PC-3 (cell line): ENCODE data around the gene MROH2A. TPM values are rescaled to one million over a fixed set of nuclear protein-coding genes. Genes with fewer than 3 reads are reported as not detected.

ENCODE experiments used
- ATAC-seq: fragments of 200-7000 bp; cut with Tn5 transposase; 2 replicates; pipeline ENCODE4 v1.9.1; 2020; ENCODE audit warnings: mild to moderate bottlenecking, moderate library complexity
- BruUV-seq: library from RNA; stranded (reverse); fragments of 400-500 nt; replicated peaks from 2 replicates; lab custom pipeline; 2021; lab: Mats Ljungman, UMichigan
- CTCF ChIA-PET: fragments of 300-600 bp; sonication (Branson Sonifier 250); formaldehyde crosslinking; loops from one replicate; lab custom pipeline; 2022; ENCODE audit warnings: antibody characterized with exemption; lab: Charles Lee
- POLR2A ChIA-PET: fragments of 300-600 bp; sonication (Branson Sonifier 250); formaldehyde crosslinking; loops from one replicate; lab custom pipeline; 2022; ENCODE audit warnings: antibody characterized with exemption; ENCODE audit not compliant: unreplicated experiment; lab: Charles Lee
- DNase-seq: peaks from one replicate; pipeline ENCODE4 v3.0.0-alpha.2; 2015
- H2AFZ ChIP-seq: fragments of 300-600 bp; sonication (generic); 2 replicates; pipeline ENCODE4 v1.6.0; 2016; ENCODE audit warnings: antibody characterized with exemption, low read length
- H3F3A ChIP-seq: fragments of 300-600 bp; sonication (generic); one replicate; pipeline ENCODE4 v1.6.0; 2017; ENCODE audit warnings: antibody characterized with exemption, low read length, control low read depth, mild to moderate bottlenecking; ENCODE audit not compliant: unreplicated experiment
- H3K27ac ChIP-seq: fragments of 300-600 bp; sonication (generic); 2 replicates; pipeline ENCODE4 v1.5.1; 2016; ENCODE audit warnings: mild to moderate bottlenecking, low read length
- H3K27me3 ChIP-seq: fragments of 300-600 bp; sonication (generic); 2 replicates; pipeline ENCODE4 v1.6.1; 2016; ENCODE audit warnings: low read length, mixed read lengths
- H3K36me3 ChIP-seq: fragments of 300-600 bp; sonication (generic); 2 replicates; pipeline ENCODE4 v1.6.1; 2016; ENCODE audit warnings: low read depth, mixed run types, low read length, mixed read lengths
- H3K4me1 ChIP-seq: fragments of 300-600 bp; sonication (generic); 2 replicates; pipeline ENCODE4 v1.5.1; 2016; ENCODE audit warnings: low read length; ENCODE audit not compliant: insufficient read depth
- H3K4me2 ChIP-seq: fragments of 300-600 bp; sonication (generic); 2 replicates; pipeline ENCODE4 v1.6.0; 2016; ENCODE audit warnings: low read length
- H3K4me3 ChIP-seq: fragments of 300-600 bp; sonication (generic); 2 replicates; pipeline ENCODE4 v1.5.1; 2016; ENCODE audit warnings: mild to moderate bottlenecking, low read length, mixed read lengths
- H3K79me2 ChIP-seq: fragments of 300-600 bp; sonication (generic); 2 replicates; pipeline ENCODE4 v1.6.1; 2017; ENCODE audit warnings: low read length, mixed read lengths
- H3K9ac ChIP-seq: fragments of 300-600 bp; sonication (generic); 2 replicates; pipeline ENCODE4 v1.6.0; 2016; ENCODE audit warnings: mild to moderate bottlenecking, low read length
- H3K9me2 ChIP-seq: fragments of 300-600 bp; sonication (generic); replicated peaks from 2 replicates; pipeline ENCODE4 v1.6.1; 2016; ENCODE audit warnings: mixed run types, low read length, mixed read lengths
- H3K9me3 ChIP-seq: fragments of 300-600 bp; sonication (generic); 2 replicates; pipeline ENCODE4 v1.6.1; 2016; ENCODE audit warnings: low read length, mixed read lengths
- H4K20me1 ChIP-seq: fragments of 300-600 bp; sonication (generic); 2 replicates; pipeline ENCODE4 v1.6.1; 2016; ENCODE audit warnings: low read length, mixed read lengths
- CTCF ChIP-seq: fragments of 300-600 bp; sonication (generic); conservative IDR thresholded peaks from 2 replicates; pipeline ENCODE4 v1.5.1; 2017; ENCODE audit warnings: antibody characterized with exemption, low read depth, mild to moderate bottlenecking, low read length
- EZH2 ChIP-seq: fragments of 300-600 bp; sonication (generic); IDR thresholded peaks from one replicate; pipeline ENCODE4 v1.6.1; 2017; ENCODE audit warnings: antibody characterized with exemption, mild to moderate bottlenecking, low read length; ENCODE audit not compliant: unreplicated experiment
- EZH2phosphoT487 ChIP-seq: fragments of 300-600 bp; sonication (generic); IDR thresholded peaks from 2 replicates; pipeline ENCODE4 v1.6.1; 2018; ENCODE audit warnings: mild to moderate bottlenecking, antibody characterized with exemption, low read length, borderline replicate concordance
- intact Hi-C: fragments of 100-400 bp; cut with micrococcal nuclease; formaldehyde crosslinking; loops from 2 replicates; pipeline ENCODE4 v1.9.0; 2023
- total RNA-seq: library from RNA; depleted of rRNA; stranded (reverse); fragments of >200 nt; gene quantifications from 2 replicates; pipeline ENCODE4 v1.2.3, GENCODE V29; 2014

The MROH2A gene
- total RNA-seq, 1 experiment from 2014 or later = not detected

GRCh38 chr2:233852056-233852455, 73.9 kb downstream of the MROH2A start:
- Histone ChIP-seq H3K9me3 (no peaks in the 10 kb centered on the region), H3K36me3 (peaks cover 61% of the 10 kb centered on the region), H3F3A (no peaks in the 10 kb centered on the region), H3K4me3 (peak overlapping the region; percentile 98), H3K9ac (peak overlapping the region; percentile 95; the same call in 1 of the 2 replicates), H3K9me2 (no peaks in the 10 kb centered on the region), H3K79me2 (peaks cover 73% of the 10 kb centered on the region), H3K27me3 (no peaks in the 10 kb centered on the region), H3K27ac (no peak overlapping the region), H4K20me1 (peaks cover 39% of the 10 kb centered on the region), H3K4me2 (peak overlapping the region; percentile 93), H3K4me1 (peaks cover 26% of the 10 kb centered on the region), H2AFZ (no peak overlapping the region)
- ChIA-PET POLR2A (no interaction called here), CTCF (interaction anchor here (0.7 kb wide), 1 partner anchor 770 kb away, joined by 3 read pairs; no protein-coding TSS in a partner anchor)
- intact Hi-C loops = loop anchor here (5.0 kb wide), 2 partner anchors 145 to 370 kb away; no protein-coding TSS in a partner anchor
- ATAC-seq (no peak), DNase-seq (no peak)
- TF ChIP-seq EZH2 (no peak), EZH2phosphoT487 (no peak), CTCF (no peak)
- no TSS peak for BruUV-seq

DNA sequence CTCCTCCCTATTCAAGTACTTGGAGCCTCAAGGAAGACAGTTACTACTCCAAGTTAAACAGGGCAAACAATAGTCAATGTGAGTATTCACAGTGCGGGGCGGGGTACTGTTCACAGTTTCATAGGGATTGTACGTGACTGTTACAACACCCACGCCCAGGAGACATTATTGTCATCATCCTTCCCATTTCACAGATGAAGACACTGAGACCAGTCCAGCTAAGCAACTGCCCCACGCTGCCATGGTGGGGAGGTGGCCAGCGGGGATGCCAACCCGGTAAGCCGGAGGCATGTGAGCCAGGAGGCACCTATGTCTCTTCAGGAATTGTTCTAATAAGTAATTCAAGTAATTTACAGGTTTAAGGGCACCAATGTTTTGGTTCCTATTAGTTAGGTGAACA, 75.2 kb downstream of the MROH2A start:
- Histone ChIP-seq H3K36me3 (peaks cover 50% of the 10 kb centered on the region), H4K20me1 (peaks cover 34% of the 10 kb centered on the region), H2AFZ (no peak overlapping the region), H3K79me2 (peaks cover 60% of the 10 kb centered on the region), H3K4me2 (peak overlapping the region; percentile 93), H3K9me2 (no peaks in the 10 kb centered on the region), H3F3A (no peaks in the 10 kb centered on the region), H3K9me3 (no peaks in the 10 kb centered on the region), H3K4me3 (peak overlapping the region; percentile 98), H3K9ac (peak overlapping the region; percentile 95), H3K4me1 (peaks cover 26% of the 10 kb centered on the region), H3K27ac (no peak overlapping the region), H3K27me3 (no peaks in the 10 kb centered on the region)
- no peak for TF ChIP-seq EZH2phosphoT487
- TF ChIP-seq CTCF = no peak
- no peak for TF ChIP-seq EZH2
- CTCF ChIA-PET = no interaction called here
- TSS peak; percentile 36 for BruUV-seq
- ATAC-seq (peak; percentile 8; the same call in 1 of the 2 replicates), DNase-seq (peak; percentile 18)
- intact Hi-C loops = loop anchor here (5.0 kb wide), 2 partner anchors 146 to 371 kb away; no protein-coding TSS in a partner anchor
- POLR2A ChIA-PET = interaction anchor here (0.6 kb wide), 1 partner anchor 1646 kb away, joined by 5 read pairs; no protein-coding TSS in a partner anchor

- Histone ChIP-seq H3K79me2 (peaks cover 55% of the 10 kb centered on the region), H2AFZ (peak overlapping the region; percentile 85), H3K27ac (peak overlapping the region; percentile 43), H4K20me1 (peaks cover 34% of the 10 kb centered on the region), H3K4me2 (peak overlapping the region; percentile 93), H3K4me3 (peak overlapping the region; percentile 98), H3K9ac (peak overlapping the region; percentile 95), H3K9me2 (no peaks in the 10 kb centered on the region), H3K9me3 (no peaks in the 10 kb centered on the region), H3K4me1 (peaks cover 26% of the 10 kb centered on the region), H3K27me3 (no peaks in the 10 kb centered on the region), H3F3A (no peaks in the 10 kb centered on the region), H3K36me3 (peaks cover 45% of the 10 kb centered on the region)
- no peak for DNase-seq
- ChIA-PET POLR2A (interaction anchor here (0.6 kb wide), 1 partner anchor 1646 kb away, joined by 5 read pairs; no protein-coding TSS in a partner anchor), CTCF (no interaction called here)
- no peak for ATAC-seq
- intact Hi-C loops = loop anchor here (2.0 to 5.0 kb wide), 3 partner anchors 61 to 372 kb away; no protein-coding TSS in a partner anchor
- TF ChIP-seq CTCF (no peak), EZH2phosphoT487 (no peak), EZH2 (no peak)
- no TSS peak for BruUV-seq
Observed at GRCh38 chr2:233853883-233854240, 75.7 kb downstream of the MROH2A start.
